SK-N-DZ (cell line): ENCODE data around the gene CDC16.
"Not testable (repeated sequence)": the region's sequence is repeated elsewhere in the genome, so short reads cannot be mapped to it uniquely, and the experiment has no call there.

Experiments used
- DNase-seq: peaks from one replicate; pipeline ENCODE4 v3.0.0-alpha.2; 2015; ENCODE audit warnings: low spot score

CDC16 gene

DNA sequence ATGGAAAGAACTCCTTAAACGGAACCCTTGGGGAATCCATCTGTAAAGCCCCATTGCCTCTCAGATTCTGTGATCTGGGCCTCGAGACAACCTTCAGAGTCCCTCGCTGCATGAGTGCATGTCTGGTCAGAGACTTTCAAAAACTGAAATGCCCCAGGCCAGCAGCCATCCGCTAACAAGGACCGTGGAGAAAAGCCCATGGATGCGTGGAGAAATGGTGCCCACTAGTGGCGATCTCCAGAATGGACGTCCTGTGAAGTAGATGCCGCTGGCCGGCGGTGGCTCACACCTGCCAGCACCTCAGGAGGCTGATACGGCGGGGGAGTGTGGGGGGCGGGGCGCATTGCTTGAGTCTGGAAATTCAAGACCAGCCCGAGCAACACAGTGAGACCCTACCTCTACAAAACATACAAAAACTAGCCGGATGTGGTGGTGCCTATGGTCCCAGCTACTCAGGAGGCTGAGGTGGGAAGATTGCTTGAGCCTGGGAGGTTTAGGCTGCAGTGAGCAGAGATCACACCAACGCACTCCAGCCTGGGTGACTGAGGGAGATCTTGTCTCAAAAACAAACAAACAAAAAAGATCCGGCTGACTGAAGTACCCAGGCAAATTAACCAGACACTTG, 7.9 kb upstream of the CDC16 start:
- peak; percentile 78 for DNase-seq

DNA sequence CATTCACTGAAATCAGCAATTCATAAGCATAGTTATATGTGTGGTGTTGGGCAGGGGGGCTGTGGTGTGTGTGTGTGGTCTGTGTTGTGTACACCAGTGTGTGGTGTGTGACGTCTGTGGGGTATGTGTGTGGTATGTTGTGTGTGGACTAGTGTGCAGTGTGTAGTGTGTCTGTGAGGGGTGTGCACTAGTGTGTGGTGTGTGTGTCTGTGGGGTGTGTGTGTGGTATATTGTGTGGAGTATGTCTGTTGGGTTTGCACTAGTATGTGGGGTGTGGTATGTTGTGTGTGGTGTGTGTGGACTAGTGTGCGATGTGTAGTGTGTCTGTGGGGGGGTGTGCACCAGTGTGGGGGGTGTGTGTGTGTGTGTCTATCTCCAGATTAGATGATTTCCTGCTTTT, 7.2 kb upstream of the CDC16 start:
- DNase-seq, result no peak

DNA sequence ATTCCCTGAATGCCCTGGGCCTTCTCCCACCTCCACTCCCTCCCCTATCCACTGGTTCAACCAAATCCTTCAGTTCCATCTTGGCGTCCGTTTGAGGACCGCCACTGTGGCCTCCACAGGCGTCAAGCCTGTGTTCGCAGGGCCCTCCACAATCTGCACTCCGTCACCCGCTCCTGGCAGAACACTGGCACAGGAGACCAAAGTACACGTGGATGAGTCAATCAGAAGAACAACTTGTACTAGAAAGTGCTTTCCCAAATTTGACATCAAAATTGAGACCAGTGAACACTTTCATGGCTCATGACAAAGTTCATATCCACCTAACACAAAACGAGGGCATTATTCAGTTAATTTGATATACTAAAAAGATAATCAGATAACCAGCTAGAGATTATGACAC, 6.5 kb upstream of the CDC16 start:
- DNase-seq, result no peak

DNA sequence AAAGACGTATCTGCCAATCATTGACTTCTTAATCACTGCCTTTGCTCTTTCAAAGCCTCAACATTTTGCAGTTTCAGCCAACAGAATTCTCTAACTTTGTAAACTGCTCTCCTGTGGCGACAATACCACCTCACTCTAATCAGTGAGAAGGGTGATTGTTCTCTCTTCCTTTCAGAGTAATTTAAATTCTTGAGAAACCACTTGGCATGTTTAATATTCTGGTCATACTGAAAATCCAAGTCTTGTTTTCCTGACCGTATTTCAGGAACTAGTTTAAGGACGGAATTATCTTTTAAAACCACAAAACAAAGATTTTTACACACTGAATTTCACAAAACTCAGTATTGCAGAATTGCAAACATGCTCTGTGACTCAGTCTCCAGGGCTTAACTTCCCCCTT, 5.2 kb upstream of the CDC16 start:
- no peak for DNase-seq

DNA sequence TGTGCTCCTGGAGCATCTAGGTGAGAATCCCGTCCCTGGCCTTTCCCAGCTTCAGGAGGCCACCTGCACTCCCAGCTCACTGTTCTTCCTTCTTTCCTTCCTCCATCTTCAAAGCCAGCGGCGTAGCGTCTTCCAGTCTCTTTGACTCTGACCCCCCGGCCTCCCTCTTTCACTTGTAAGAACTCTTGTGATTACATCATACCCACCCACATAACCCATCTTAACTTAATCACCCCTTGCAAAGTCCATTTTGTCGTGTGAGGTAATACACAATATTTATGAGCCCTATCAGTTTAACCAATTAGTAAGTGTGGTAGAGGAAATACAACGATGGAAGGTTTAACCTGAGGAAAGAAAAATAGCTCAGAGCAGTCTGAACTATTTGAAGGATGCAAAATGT, 4.6 kb upstream of the CDC16 start:
- DNase-seq, result no peak

DNA sequence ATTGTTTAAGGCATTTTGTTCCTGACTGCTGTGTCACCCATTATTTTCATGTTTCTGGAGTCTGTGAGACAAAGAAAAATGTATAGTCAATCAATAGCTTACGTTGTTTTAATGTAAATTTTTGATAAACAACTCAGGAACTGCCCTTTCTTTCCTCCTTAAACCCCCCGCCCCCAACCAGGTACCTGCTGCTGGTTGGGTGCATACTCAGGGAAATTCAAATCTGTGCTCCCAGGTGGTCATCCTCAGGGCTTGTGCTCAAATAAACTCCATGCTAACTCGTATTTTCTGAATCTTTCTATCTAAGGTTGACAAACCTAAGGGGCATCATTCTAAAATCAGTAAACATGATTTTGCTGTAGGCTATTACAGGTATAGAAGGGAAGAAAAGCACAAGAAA, 4.1 kb upstream of the CDC16 start:
- no peak for DNase-seq

DNA sequence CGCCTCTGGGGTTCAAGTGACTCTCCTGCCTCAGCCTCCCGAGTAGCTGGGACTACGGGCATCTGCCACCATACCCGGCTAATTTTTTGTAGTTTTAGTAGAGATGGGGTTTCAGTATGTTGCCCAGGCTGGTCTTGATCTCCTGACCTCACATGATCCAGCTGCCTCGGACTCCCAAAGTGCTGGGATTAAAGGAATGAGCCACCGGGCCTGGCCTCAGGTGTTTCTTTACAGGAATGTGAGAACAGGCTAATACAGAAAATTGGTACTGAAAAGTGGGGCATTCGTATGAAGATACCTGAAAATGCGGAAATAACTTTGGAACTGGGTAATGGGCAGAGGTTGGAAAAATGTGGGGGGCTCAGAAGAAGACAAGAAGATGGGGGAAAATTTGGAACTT, 2.8 kb upstream of the CDC16 start:
- DNase-seq, result no peak

DNA sequence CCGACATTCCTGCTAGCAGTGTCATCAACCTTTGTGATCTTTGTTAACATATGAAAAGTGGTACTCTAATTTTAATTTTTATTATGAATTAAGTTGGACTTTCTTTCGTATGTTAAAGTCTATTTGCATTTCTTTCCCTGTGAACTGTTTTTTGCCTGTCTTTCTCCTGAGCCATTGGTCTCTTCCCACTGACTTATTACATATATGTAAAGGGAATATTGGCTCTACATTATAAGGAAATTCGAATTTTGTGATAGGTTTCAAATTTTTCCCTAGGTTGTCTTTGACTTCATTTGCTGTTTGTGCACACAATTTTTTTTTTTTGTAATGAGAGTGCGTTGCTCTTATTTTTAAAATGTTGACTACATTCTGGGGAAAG, 442 bp upstream of the CDC16 start:
- no peak for DNase-seq

DNA sequence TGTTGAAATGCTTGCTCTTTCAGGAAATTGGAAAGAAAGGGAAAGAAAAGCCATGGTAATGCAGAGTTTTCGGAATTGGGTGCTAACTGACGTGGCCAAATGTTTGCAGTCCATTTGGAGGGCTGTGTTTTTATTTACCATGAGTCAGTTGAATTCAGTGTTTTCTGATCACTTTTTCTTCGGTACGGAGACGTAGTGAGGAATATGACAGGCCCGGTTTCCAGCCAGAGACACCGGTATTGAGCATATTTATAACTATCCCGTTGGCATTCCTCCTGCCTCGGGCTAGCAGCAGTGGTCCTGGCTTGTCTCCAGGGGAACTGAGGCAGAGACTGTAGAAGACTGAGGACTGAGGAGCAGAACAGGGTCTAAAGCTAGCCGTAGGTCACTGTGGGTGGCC, 1.0 kb downstream of the CDC16 start:
- DNase-seq, result no peak

DNA sequence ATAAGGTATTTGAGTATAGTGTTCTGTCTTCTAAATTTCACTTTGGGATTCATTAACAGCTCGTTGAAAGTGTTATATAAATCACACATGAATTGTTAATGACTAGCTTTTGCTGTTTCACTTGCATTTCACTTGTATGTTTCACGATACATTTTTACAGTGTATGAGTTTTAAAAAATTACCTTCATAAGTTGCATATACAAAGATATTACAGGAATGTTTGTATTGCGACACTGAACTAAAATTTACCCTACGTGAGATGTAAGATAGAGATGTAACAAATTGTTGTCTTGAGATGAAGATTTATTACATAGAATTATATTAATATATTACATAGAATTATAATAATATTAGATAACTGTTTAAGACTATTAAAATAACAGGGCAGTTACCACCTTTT, 1.5 kb downstream of the CDC16 start:
- no peak for DNase-seq

DNA sequence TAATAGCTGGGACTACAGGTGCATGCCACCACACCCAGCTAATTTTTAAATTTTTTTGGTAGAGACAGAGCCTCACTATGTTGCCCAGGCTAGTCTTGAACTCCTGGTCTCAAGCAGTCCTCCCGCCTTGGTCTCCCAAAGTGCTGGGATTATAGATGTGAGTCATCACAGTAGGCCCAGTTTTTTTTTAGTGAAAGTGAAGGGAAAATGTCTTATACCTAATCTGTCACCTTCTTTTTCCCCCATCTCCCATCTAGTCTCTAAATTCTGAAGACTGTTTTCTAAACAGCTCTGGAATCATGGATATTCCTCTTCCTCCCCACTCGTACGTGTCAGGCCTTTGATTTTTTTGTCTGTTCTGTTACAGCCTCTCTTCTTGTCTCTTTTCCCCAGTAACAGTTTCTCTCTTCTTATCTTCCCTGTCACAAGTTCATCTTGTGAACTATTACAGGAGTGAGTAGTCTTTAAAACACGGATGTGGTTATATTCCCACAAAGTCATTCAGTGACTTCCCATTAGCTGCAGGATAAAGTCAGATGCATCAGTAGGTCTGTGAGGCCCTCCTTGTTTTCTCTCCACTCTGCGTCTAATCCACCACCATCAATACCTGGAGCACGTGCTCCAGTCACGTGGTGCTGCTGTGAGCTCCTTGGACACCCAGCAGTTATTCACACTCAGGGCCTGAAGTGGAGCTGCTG, 2.9 kb downstream of the CDC16 start:
- DNase-seq, result no peak

DNA sequence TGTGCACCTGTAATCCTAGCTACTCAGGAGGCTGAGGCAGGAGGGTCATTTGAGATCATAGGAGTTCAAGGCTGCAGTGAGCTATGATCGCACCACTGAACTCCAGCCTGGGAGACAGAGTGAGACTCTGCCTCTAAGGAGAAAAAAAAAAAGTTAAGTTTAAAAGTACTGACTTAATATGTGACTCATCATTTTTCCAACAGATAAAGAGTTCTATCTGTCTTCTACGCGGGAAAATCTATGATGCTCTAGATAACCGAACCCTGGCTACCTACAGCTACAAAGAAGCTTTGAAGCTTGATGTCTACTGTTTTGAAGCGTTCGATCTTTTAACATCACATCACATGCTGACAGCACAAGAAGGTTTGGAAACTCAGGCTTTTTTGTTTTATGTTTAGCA, 7.2 kb downstream of the CDC16 start:
- no peak for DNase-seq

DNA sequence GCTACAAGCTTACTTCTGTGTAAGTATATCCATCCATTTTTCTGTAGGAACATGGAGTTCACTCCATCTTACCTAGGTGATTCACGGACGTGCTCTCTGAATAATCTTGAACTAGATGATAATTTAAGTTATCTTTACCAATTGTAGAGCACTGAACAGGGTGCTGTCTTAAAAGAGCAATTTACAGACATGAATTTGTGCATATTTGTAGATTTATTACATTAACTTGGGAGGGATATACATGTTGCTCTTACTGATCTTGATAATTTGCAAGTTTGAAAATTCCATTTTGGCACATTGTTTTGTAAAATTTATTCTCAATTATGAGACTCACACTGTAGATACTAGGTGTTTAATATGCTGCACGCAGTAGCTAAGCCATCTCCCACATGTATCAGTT, 9.3 kb downstream of the CDC16 start:
- no peak for DNase-seq

DNA sequence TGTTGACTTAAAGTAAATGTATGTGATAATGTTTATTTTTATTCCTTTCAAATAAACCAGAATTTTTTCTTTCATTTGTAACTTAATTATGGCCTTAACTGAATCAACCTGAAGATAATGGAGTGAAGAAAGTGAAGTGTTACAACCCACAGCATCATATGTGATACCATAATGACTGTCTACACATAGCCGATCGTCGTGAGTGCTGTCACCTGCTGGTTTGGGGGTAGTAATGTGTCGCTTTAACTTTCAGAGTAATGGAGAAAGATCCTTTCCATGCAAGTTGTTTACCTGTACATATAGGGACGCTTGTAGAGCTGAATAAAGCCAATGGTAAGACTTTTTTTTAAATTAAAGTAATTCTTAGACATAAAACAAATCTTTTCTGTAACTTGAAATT, 9.9 kb downstream of the CDC16 start:
- DNase-seq, result no peak

DNA sequence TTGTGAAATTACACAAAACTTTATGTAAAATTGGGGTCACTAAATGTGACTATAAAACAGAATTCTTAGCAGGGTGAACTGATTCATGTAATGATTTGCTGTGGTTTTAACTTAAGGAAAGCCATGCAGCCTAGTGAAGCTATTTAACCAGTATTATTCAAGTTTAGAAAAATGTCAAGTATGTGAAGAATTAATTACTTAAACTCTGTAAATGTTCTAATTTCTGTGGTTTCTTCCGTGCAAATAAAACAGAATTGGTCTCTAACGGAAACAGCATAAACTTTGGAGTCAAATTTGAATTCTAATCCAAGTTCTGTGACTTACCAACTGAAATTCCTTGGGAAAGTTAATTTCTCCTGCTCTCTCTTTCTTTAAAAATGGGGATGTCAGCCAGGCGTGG, 13.3 kb downstream of the CDC16 start:
- DNase-seq, result no peak

DNA sequence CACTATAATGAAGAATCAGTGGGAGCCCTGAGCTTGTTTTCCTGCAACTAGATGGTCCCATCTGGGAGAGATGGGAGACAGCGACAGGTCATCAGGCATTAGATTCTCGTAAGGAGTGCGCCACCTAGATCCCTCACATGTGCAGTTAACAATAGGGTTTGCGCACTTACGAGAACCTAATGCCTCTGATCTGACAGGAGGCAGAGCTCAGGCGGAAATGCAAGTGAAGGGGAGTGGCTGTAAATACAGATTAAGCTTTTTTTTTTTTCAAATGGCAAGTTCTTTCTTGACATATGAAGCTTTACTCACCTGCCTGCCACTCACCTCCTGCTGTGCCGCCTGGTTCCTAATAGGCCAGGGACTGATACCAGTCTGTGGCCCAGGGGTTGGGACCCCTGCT, 14.4 kb downstream of the CDC16 start:
- DNase-seq, result no peak

DNA sequence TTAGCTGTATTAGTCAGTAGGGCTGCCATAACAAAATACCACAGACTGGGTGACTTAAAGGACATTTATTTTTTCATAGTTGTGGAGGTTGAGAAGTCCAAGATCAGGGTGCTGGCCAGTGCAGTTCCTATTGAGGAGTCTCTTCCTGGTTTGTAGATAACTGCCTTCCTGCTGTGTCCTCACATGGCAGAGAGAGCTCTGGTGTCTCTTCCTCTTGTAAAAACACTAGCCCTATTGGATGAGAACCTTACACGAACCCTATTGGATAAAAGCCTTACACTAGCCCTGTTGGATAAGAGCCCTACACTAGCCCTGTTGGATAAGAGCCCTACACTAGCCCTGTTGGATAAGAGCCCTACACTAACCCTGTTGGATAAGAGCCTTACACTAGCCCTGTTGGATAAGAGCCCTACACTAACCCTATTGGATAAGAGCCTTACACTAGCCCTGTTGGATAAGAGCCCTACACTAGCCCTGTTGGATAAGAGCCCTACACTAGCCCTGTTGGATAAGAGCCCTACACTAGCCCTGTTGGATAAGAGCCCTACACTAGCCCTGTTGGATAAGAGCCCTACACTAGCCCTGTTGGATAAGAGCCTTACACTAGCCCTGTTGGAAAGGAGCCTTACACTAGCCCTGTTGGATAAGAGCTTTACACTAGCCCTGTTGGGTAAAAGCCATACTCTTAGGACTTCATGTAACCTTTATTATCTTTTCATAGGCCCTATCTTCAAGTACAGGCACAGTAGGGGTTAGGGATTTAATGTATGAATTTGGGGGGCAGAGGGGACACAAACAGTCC, 17.1 kb downstream of the CDC16 start:
- DNase-seq, result not testable (repeated sequence)

DNA sequence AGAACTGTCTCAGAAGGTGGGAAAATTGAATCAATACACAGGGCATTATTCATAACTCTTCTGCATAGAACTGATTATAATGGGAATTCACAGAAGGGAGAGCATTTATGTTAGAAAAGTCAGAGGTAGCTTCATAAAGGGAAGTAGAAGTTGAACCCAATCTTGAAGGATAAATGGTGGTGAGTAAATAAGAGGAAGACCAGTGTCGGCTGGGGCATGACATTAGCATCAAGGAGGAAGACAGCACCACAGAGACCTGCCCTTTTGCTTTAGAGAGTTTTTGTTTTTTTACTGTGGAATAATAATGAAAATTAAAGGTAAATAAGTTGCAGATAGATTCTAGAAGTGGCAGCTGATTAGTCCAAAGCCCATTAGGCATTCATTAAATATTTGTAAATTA, 21.9 kb downstream of the CDC16 start:
- DNase-seq, result no peak

DNA sequence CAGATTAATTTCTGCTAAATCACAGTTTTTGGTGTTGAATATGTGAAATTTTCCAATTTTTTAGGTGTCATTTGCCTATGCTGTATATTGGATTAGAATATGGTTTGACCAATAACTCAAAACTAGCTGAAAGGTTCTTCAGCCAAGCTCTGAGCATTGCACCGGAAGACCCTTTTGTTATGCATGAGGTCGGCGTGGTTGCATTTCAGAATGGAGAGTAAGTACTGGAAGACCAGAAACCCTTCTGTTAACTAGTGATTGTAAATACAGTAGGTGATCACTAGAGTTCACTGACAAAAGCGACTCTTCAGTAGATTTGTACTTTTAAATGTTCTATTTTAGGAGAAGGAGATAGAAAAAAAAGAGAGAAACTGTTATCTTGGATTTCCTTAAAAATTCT, 22.3 kb downstream of the CDC16 start:
- DNase-seq, result no peak

DNA sequence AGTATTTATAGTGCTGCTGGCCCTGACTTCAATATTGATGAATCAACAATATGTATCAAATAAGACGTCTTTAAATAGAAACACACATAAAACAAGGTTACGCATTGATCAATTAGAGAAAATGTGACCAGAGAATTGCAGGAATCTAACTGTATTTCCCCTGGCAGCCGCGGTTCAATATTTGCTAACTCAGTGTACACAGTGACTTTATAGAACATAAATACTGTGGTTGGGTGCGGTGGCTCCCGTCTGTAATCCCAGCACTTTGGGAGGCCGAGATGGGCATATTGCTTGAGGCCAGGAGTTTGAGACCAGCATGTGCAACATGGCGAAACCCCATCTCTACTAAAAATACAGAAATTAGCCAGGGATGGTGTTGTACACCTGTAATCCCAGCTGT, 23.9 kb downstream of the CDC16 start:
- DNase-seq, result no peak

DNA sequence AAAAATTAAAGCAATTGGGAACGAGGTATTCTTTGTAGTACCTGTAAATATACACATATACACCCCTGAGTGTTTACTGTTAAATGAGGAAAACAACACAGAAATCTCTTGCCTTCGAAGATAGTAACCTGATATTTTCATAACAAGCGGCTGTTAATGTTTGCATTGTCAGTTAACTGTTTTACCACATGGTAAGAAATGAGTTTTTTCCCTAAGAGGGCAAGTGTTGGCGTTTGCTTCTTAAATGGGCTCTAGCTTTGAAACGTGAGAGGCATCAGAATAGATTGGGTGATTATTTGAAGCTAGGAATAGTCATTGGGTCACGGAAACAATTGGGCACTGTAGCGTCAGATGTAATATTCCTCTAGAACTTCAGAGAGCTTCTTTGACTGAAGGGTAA, 24.7 kb downstream of the CDC16 start:
- no peak for DNase-seq

DNA sequence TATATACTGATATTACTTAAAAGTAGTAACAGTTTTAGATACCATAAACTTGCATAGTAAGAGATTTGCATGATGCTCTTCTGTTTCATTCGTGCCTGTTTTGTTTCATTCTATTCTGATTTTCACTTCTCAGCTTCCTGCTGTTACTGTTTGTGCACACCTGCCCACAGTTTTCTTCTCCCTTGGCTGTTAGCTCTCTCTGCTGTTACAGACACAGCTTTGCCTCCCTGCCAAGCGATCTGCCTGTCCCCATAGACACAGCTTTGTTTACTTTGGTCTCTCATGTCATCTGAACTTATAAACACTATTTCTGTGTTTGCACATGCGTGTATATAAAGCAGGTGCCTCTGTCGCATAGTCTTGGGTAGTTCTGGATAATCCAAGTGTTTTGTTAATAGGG, 25.3 kb downstream of the CDC16 start:
- no peak for DNase-seq

DNA sequence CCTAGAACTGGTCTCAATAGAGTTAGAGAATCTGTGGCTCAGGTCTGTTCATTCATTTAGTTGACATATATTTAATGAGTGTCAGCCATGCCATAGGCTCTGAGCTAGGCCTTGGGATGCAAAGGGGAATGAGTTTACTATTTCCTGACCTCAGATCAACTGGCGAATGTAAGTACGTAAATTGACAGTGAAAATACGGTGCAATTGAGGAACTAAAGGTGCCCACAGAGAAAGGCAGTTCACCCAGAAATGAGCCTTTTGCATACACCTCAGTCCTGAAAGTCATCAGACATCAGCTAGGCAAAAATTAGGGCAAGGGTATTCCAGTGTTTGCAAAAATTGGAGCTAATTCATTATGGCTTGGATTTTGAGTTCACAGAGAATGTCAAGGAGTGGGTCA, 26.1 kb downstream of the CDC16 start:
- DNase-seq, result no peak
